GM18873 (cell line): ENCODE data around the gene SPNS1.
"Not testable (repeated sequence)": the region's sequence is repeated elsewhere in the genome, so short reads cannot be mapped to it uniquely, and the experiment has no call there.

ENCODE experiments used
- ATAC-seq: cut with Tn5 transposase; IDR thresholded peaks from one replicate; pipeline ENCODE4 v1.9.1; 2021; ENCODE audit warnings: mild to moderate bottlenecking, moderate library complexity, moderate number of reproducible peaks; ENCODE audit not compliant: unreplicated experiment, low FRiP score

SPNS1 gene

GRCh38 chr16:28951410-28951943 is 23.1 kb upstream of the SPNS1 start:
- ATAC-seq, result no peak

GRCh38 chr16:28958216-28958615 is 16.4 kb upstream of the SPNS1 start:
- ATAC-seq, result no peak

- no peak for ATAC-seq
Observed at GRCh38 chr16:28958836-28959235, 15.7 kb upstream of the SPNS1 start.

- no peak for ATAC-seq
Observed at GRCh38 chr16:28964072-28964471, 10.5 kb upstream of the SPNS1 start.

- no peak for ATAC-seq
Observed at GRCh38 chr16:28964496-28964895, 10.1 kb upstream of the SPNS1 start.

GRCh38 chr16:28967156-28967555 is 7.4 kb upstream of the SPNS1 start:
- ATAC-seq, result no peak

GRCh38 chr16:28969696-28970095 is 4.9 kb upstream of the SPNS1 start:
- not testable (repeated sequence) for ATAC-seq

GRCh38 chr16:28974007-28974436 is 556 bp upstream of the SPNS1 start:
- ATAC-seq, result no peak

GRCh38 chr16:28975158-28975599 is 601 bp downstream of the SPNS1 start:
- no peak for ATAC-seq

GRCh38 chr16:28977703-28978662 is 3.4 kb downstream of the SPNS1 start:
- no peak for ATAC-seq

- ATAC-seq, result not testable (repeated sequence)
Observed at GRCh38 chr16:28980330-28980729, 5.8 kb downstream of the SPNS1 start.

GRCh38 chr16:28980929-28981328 is 6.4 kb downstream of the SPNS1 start:
- ATAC-seq, result no peak

- ATAC-seq, result no peak
Observed at GRCh38 chr16:28981517-28981916, 6.9 kb downstream of the SPNS1 start.

- ATAC-seq, result no peak
Observed at GRCh38 chr16:28982418-28982817, 7.8 kb downstream of the SPNS1 start.

GRCh38 chr16:28982949-28983348 is 8.4 kb downstream of the SPNS1 start:
- ATAC-seq, result no peak

GRCh38 chr16:28983644-28984043 is 9.1 kb downstream of the SPNS1 start:
- ATAC-seq, result no peak

GRCh38 chr16:28984091-28984490 is 9.5 kb downstream of the SPNS1 start:
- ATAC-seq, result no peak

GRCh38 chr16:28984619-28985135 is 10.1 kb downstream of the SPNS1 start, which contains the start of gene LAT:
LAT (plus strand) TSS chr16:28985052; CDS start chr16:28985418, 366 bp downstream.
- no peak for ATAC-seq

- ATAC-seq, result no peak
Observed at GRCh38 chr16:28985211-28986041, 10.8 kb downstream of the SPNS1 start.

GRCh38 chr16:28986046-28986445 is 11.5 kb downstream of the SPNS1 start:
- ATAC-seq, result no peak

GRCh38 chr16:28986492-28986891 is 11.9 kb downstream of the SPNS1 start:
- no peak for ATAC-seq
